Liver (tissue), 9 donors: ENCODE measurements around the gene IL21R. TPM values are rescaled to one million over a fixed set of nuclear protein-coding genes. Genes with fewer than 3 reads are reported as not detected.

Experiments used
- DNase-seq: peaks from one replicate; pipeline ENCODE4 v3.0.0-alpha.2; 2017; ENCODE audit warnings: low spot score
- H3K27ac ChIP-seq, 2 donors: one replicate each; pipeline ENCODE4 v1.7.0; 2013; ENCODE audit warnings: inconsistent platforms in 2 of 2, low read length in 2 of 2, control low read depth in 1 of 2, low read depth in 1 of 2, mild to moderate bottlenecking in 1 of 2
- H3K27me3 ChIP-seq, 4 donors: one replicate each; pipeline versions ENCODE4 v1.6.1 to v1.7.0; 2013; ENCODE audit warnings: low read length in 3 of 4, inconsistent platforms in 1 of 4, mild to moderate bottlenecking in 1 of 4, moderate library complexity in 1 of 4; ENCODE audit not compliant: control insufficient read depth in 4 of 4, insufficient read depth in 4 of 4
- H3K36me3 ChIP-seq, 4 donors: one replicate each; pipeline versions ENCODE4 v1.6.1 to v1.7.0; 2013; ENCODE audit warnings: low read length in 3 of 4, mild to moderate bottlenecking in 3 of 4, low read depth in 1 of 4, moderate library complexity in 1 of 4; ENCODE audit not compliant: control insufficient read depth in 4 of 4, insufficient read depth in 3 of 4
- H3K4me1 ChIP-seq, 4 donors: one replicate each; pipeline versions ENCODE4 v1.6.1 to v1.7.0; 2013; ENCODE audit warnings: low read length in 3 of 4, mild to moderate bottlenecking in 3 of 4, moderate library complexity in 1 of 4; ENCODE audit not compliant: control insufficient read depth in 4 of 4, insufficient read depth in 4 of 4
- H3K4me3 ChIP-seq, 3 donors: one replicate each; pipeline versions ENCODE4 v1.6.1 to v1.7.0; 2013; ENCODE audit warnings: low read length in 3 of 3, control low read depth in 1 of 3, low read depth in 1 of 3, mild to moderate bottlenecking in 1 of 3
- H3K9ac ChIP-seq, 2 donors: one replicate each; pipeline ENCODE4 v1.7.0; 2013; ENCODE audit warnings: low read length in 2 of 2, mild to moderate bottlenecking in 2 of 2, moderate library complexity in 2 of 2, control low read depth in 1 of 2, low read depth in 1 of 2
- H3K9me3 ChIP-seq, 4 donors: one replicate each; pipeline versions ENCODE4 v1.6.1 to v1.7.0; 2013; ENCODE audit warnings: low read length in 3 of 4; ENCODE audit not compliant: control insufficient read depth in 4 of 4
- ATF3 ChIP-seq: IDR thresholded peaks from 2 replicates; pipeline ENCODE4 v1.6.1; 2016; ENCODE audit warnings: antibody characterized with exemption
- CTCF ChIP-seq: fragments of 150-350 bp; IDR thresholded peaks from 2 replicates; pipeline ENCODE4 v1.5.1; 2017; ENCODE audit warnings: improper control_type of control experiment, low read depth, low read length; ENCODE audit not compliant: missing input control
- FOXA1 ChIP-seq: IDR thresholded peaks from 2 replicates; pipeline ENCODE4 v1.6.1; 2016; ENCODE audit warnings: antibody characterized with exemption
- FOXA2 ChIP-seq: IDR thresholded peaks from 2 replicates; pipeline ENCODE4 v1.6.1; 2016; ENCODE audit warnings: antibody characterized with exemption
- GABPA ChIP-seq, 2 donors: IDR thresholded peaks in 1 of 2; conservative IDR thresholded peaks in 1 of 2; 2 replicates each; pipeline ENCODE4 v1.6.1; 2016; ENCODE audit warnings: antibody characterized with exemption in 2 of 2, mild to moderate bottlenecking in 1 of 2, moderate library complexity in 1 of 2
- JUND ChIP-seq, 2 donors: IDR thresholded peaks; 2 replicates each; pipeline ENCODE4 v1.6.1; 2016; ENCODE audit warnings: antibody characterized with exemption in 2 of 2
- MAX ChIP-seq: IDR thresholded peaks from 2 replicates; pipeline ENCODE4 v1.6.1; 2016; ENCODE audit warnings: antibody characterized with exemption
- NR2F2 ChIP-seq: IDR thresholded peaks from 2 replicates; pipeline ENCODE4 v1.6.1; 2016; ENCODE audit warnings: antibody characterized with exemption
- RAD21 ChIP-seq, 2 donors: IDR thresholded peaks; 2 replicates each; pipeline ENCODE4 v1.6.1; 2016; ENCODE audit warnings: antibody characterized with exemption in 2 of 2, mild to moderate bottlenecking in 2 of 2
- REST ChIP-seq: IDR thresholded peaks from 2 replicates; pipeline ENCODE4 v1.6.1; 2016; ENCODE audit warnings: antibody characterized with exemption, mild to moderate bottlenecking
- RXRA ChIP-seq, 2 donors: IDR thresholded peaks; 2 replicates each; pipeline ENCODE4 v1.6.1; 2017 to 2018; ENCODE audit warnings: antibody characterized with exemption in 2 of 2, mild to moderate bottlenecking in 1 of 2
- SP1 ChIP-seq: IDR thresholded peaks from 2 replicates; pipeline ENCODE4 v1.6.1; 2018; ENCODE audit warnings: antibody characterized with exemption, mild to moderate bottlenecking
- TAF1 ChIP-seq: conservative IDR thresholded peaks from 2 replicates; pipeline ENCODE4 v1.6.1; 2016; ENCODE audit warnings: antibody characterized with exemption, mild to moderate bottlenecking
- YY1 ChIP-seq: IDR thresholded peaks from 2 replicates; pipeline ENCODE4 v1.6.1; 2016; ENCODE audit warnings: antibody characterized with exemption, mild to moderate bottlenecking
- ZBTB33 ChIP-seq: IDR thresholded peaks from 2 replicates; pipeline ENCODE4 v1.6.1; 2016; ENCODE audit warnings: antibody characterized with exemption
- WGBS: extraction: QIAGEN DNeasy Blood & Tissue Kit; methylation state at CpG from one replicate; pipeline ENCODE4 v1.1.7; 2013; 5-methylcytosine and 5-hydroxymethylcytosine counted together
- polyA plus RNA-seq, 2 donors: library from polyadenylated mRNA; stranded (reverse) in 1 of 2; unstranded in 1 of 2; fragments of 200-250 nt in 1 of 2; fragments of >200 nt in 1 of 2; fragmentation: Nextera tagmentation in 1 of 2; extraction: Ambion mirVana in 1 of 2; gene quantifications; one replicate each; pipeline versions ENCODE4 v1.2.1 to v1.2.3, GENCODE V29; 2013 to 2015
- total RNA-seq, 2 donors: library from RNA; depleted of rRNA; stranded (reverse); fragments of >200 nt; gene quantifications; one replicate each; pipeline ENCODE4 v1.2.3, GENCODE V29; 2014
- donor health status: healthy.
- donor health status: healthy.
- donor health status: healthy.
- donor health status: healthy.
- donor health status: healthy.

The IL21R gene
- total and polyA plus RNA-seq, 4 donors: 0.19 to 0.84 (median 0.39) TPM

- no peak overlapping the region for H3K9ac ChIP-seq
- TF ChIP-seq RXRA (IDR thresholded peaks at IDR 0.05) (no peak), GABPA (IDR thresholded peaks at IDR 0.05 in 1 of 2, conservative IDR thresholded peaks at IDR 0.05 in 1 of 2) (no peak), SP1 (no peak), TAF1 (no peak), JUND (IDR thresholded peaks at IDR 0.05) (no peak), FOXA2 (no peak), YY1 (no peak), NR2F2 (no peak), REST (no peak), FOXA1 (no peak), ATF3 (no peak), ZBTB33 (no peak)
- no peaks in the 10 kb centered on the region for H3K27me3 ChIP-seq
- no peaks in the 10 kb centered on the region for H3K9me3 ChIP-seq
- no peak overlapping the region for H3K27ac ChIP-seq
- H3K4me1 ChIP-seq: peaks cover 14 to 38% (median 31%) of the 10 kb centered on the region in 4 donors
- WGBS: 92% methylated on average over 3 of the region's 3 CpGs
- no peak for DNase-seq
- H3K36me3 ChIP-seq: peaks cover 16 to 46% (median 41%) of the 10 kb centered on the region in 4 donors
- no peak overlapping the region for H3K4me3 ChIP-seq
Observed at GRCh38 chr16:27361987-27362386, 40.0 kb upstream of the IL21R start.

- Histone ChIP-seq H3K27ac (peak overlapping the region; percentile 10 to 74), H3K4me1 (peaks cover 18 to 40% (median 35%) of the 10 kb centered on the region in 4 donors), H3K4me3 (no peak overlapping the region), H3K27me3 (no peaks in the 10 kb centered on the region), H3K9ac (no peak overlapping the region), H3K36me3 (peaks cover 16 to 44% (median 40%) of the 10 kb centered on the region in 4 donors), H3K9me3 (no peaks in the 10 kb centered on the region)
- TF ChIP-seq SP1 (no peak), NR2F2 (no peak), FOXA2 (no peak), CTCF (no peak), ZBTB33 (no peak), RAD21 (IDR thresholded peaks at IDR 0.05) (no peak), ATF3 (no peak), MAX (no peak)
- no peak for DNase-seq
- WGBS: 85% methylated on average over 16 of the region's 16 CpGs
Observed at GRCh38 chr16:27362570-27363245, 39.3 kb upstream of the IL21R start.
